SU-DHL-6 (cell line): ENCODE data around the gene TSPAN18.

Source experiments
- CTCF ChIP-seq: fragments of 200-600 bp; sonication (generic); IDR thresholded peaks from one replicate; pipeline ENCODE4 v1.5.1; 2017; ENCODE audit warnings: antibody characterized with exemption, mild to moderate bottlenecking, low read length, moderate library complexity; ENCODE audit not compliant: insufficient read depth, poor library complexity, severe bottlenecking
- EZH2phosphoT487 ChIP-seq: fragments of 200-600 bp; sonication (generic), shearing (Covaris generic); conservative IDR thresholded peaks from 2 replicates; pipeline ENCODE4 v1.6.1; 2018; ENCODE audit warnings: mild to moderate bottlenecking, antibody characterized with exemption, low read length, moderate library complexity, mixed read lengths

DNA sequence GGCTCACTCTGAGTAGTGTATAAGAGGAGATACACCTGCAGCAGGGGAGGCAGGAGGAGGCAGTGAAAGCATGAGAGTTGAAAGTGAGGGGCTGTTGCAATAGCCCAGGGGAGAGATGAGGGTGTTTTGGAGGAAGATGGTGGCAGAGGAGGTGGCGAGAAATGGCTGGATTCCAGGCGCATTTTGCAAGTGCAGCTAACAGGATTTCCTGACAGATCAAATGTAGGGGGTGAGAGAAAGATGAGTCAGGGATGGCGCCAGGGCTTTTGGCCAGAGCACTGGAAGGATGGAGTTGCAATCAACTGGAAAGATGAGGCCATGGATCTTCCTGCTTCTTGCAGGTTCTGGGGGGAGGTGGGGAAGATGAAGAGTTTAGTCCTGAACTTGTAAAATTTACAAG lies 16.8 kb upstream of the TSPAN18 start:
- no peak for TF ChIP-seq CTCF
- no peak for TF ChIP-seq EZH2phosphoT487
